GM19467 (cell line): ENCODE data around the gene NPSR1.
"Not testable (repeated sequence)": the region's sequence is repeated elsewhere in the genome, so short reads cannot be mapped to it uniquely, and the experiment has no call there.

Experiments
- ATAC-seq: cut with Tn5 transposase; IDR thresholded peaks from one replicate; pipeline ENCODE4 v1.9.1; 2021; ENCODE audit warnings: mild to moderate bottlenecking, moderate library complexity; ENCODE audit not compliant: unreplicated experiment

NPSR1 gene

GRCh38 chr7:34657632-34658268, at the start of gene NPSR1:
NPSR1 (plus strand) TSS chr7:34658218; CDS start chr7:34658413, 195 bp downstream.
- no peak for ATAC-seq

GRCh38 chr7:34612661-34613060, 45.4 kb upstream of the NPSR1 start:
- no peak for ATAC-seq

- ATAC-seq, result no peak
Observed at GRCh38 chr7:34620425-34620824, 37.6 kb upstream of the NPSR1 start.

GRCh38 chr7:34622182-34622581, 35.8 kb upstream of the NPSR1 start:
- no peak for ATAC-seq

GRCh38 chr7:34622771-34623250, 35.2 kb upstream of the NPSR1 start:
- no peak for ATAC-seq

GRCh38 chr7:34628618-34629017, 29.4 kb upstream of the NPSR1 start:
- ATAC-seq, result not testable (repeated sequence)

- no peak for ATAC-seq
Observed at GRCh38 chr7:34652809-34653208, 5.2 kb upstream of the NPSR1 start.

GRCh38 chr7:34653787-34654186, 4.2 kb upstream of the NPSR1 start:
- ATAC-seq, result no peak

GRCh38 chr7:34655384-34655783, 2.6 kb upstream of the NPSR1 start:
- ATAC-seq, result no peak

GRCh38 chr7:34656041-34656440, 2.0 kb upstream of the NPSR1 start:
- ATAC-seq, result no peak

- ATAC-seq, result no peak
Observed at GRCh38 chr7:34659472-34660075, 1.6 kb downstream of the NPSR1 start.

- no peak for ATAC-seq
Observed at GRCh38 chr7:34662058-34662708, 4.2 kb downstream of the NPSR1 start.

- ATAC-seq, result no peak
Observed at GRCh38 chr7:34664755-34665154, 6.7 kb downstream of the NPSR1 start.

GRCh38 chr7:34672430-34672829, 14.4 kb downstream of the NPSR1 start:
- no peak for ATAC-seq

- ATAC-seq, result no peak
Observed at GRCh38 chr7:34673066-34673465, 15.0 kb downstream of the NPSR1 start.

- ATAC-seq, result peak; percentile 79
Observed at GRCh38 chr7:34675749-34676374, 17.8 kb downstream of the NPSR1 start.

- no peak for ATAC-seq
Observed at GRCh38 chr7:34677491-34677890, 19.5 kb downstream of the NPSR1 start.

- no peak for ATAC-seq
Observed at GRCh38 chr7:34687529-34687928, 29.5 kb downstream of the NPSR1 start.

- ATAC-seq, result no peak
Observed at GRCh38 chr7:34696415-34696814, 38.4 kb downstream of the NPSR1 start.

GRCh38 chr7:34709771-34710170, 51.8 kb downstream of the NPSR1 start:
- ATAC-seq, result no peak

GRCh38 chr7:34718867-34719266, 60.8 kb downstream of the NPSR1 start:
- peak; percentile 49 for ATAC-seq

GRCh38 chr7:34719636-34720035, 61.6 kb downstream of the NPSR1 start:
- no peak for ATAC-seq
